Measurements from ENCODE around the gene UBE3A.
"Not testable (repeated sequence)": the region's sequence is repeated elsewhere in the genome, so short reads cannot be mapped to it uniquely, and the experiment has no call there.

Gene UBE3A

DNA sequence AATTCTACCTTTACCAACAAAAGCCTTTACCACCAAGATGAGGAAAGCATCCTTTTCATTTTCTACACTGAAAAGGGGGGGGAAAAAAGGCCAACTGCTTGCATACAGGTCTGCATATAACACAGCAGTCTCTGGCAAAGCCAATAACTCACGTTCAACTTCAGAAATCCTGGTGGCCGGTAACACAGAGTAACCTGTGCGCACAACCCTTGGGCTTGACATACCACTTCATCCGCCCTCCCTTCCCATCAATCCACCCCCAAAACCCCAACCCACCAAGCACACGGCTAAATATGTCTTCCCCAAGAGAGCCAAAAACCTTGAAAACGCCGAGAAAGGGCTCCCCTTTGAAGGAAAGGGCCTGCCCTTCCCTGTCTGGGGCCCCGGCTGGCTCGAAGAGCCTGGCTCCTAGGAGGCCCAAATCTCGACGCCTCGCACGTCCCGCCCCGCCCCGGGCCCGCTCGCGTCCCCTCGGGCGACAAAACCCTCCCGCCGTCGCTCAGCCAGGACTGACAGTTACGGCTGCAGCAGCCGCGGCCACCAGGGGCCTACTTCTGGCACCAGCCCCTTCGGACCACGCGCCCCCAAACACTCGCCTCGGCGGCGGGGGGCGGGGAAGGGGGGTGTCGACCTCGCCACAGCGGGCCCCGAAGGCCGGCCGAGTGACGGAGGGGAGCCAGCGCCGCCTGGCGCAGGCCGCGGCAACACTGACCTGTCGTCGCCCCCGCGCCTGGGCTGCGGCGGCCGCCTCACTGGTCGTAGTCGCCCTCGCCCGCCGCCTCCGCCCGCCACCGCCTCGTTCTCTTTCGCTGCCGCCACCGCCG, 835 bp downstream of the UBE3A start:
- DNase-seq: no peak

DNA sequence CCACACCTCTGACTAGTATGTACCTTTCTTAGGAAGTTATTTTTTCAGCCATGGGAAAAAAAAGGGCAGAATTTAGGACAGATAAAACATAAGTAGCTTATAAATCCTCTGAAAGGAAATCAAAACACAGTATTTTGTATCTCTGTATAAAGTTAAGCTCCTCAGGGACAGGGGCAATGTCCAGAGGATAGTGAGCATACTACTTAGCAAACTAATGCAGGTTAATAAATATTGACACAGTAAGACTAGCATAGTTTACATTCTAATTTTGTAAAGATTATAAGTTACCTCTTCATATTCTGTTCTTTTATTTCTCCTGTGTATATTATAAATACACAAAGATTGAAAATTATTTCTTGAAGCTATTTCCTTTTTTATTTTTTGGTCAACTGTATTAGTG, 2.1 kb downstream of the UBE3A start:
- DNase-seq: no peak

GRCh38 chr15:25435474-25436243, 3.2 kb downstream of the UBE3A start:
- no peak for DNase-seq

- DNase-seq: no peak
Observed at GRCh38 chr15:25433118-25433865, 5.5 kb downstream of the UBE3A start.

GRCh38 chr15:25431836-25432561, 6.8 kb downstream of the UBE3A start:
- DNase-seq: no peak

DNA sequence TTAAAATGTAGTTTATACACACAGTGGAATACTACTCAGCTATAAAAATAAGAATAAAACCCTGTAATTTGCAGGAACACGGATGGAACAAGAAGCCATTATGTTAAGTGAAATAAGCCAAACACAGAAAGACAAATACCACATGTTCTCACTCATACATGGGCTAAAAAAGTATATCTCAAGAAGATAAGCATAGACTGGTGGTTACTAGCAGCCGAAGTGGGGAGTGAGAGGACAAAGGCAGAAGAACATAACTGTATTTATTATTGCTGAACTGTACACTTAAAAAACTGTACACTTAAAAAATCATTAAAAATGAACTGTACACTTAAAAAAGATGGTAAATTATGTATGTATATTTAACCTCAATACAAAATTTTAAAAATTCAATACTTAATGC, 11.0 kb downstream of the UBE3A start:
- no peak for DNase-seq

DNA sequence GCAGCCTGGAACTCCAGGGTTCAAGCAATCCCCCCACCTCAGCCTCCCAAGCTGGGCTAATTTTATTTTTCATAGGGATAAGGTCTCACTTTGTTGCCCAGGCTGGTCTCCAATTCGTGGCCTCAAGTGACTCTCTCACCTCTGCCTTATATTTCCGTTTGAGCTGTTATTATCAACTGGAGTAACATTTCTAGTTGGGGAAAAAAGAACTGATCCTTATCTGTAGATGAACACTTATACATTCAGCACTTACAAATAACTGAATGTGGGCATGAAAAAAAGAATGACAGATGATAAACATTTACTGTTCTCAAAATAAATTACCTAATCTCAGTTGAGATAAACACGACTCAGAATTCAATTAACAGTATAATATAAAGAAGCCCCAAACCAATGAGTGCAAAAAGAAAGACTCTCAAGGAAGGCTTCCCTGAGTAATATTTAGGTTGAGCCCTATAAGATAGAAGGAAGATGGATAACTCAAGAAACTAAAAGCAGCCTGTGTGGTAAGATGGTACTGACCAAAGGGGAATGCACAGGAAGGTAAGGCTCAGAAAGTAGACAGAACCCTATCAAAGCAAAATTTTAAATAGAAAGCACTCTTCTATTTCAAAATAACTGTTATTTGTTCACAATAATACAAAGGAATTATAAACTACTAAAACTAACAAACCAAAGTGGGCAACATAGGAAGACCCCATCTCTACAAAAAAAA, 11.8 kb downstream of the UBE3A start:
- DNase-seq: no peak

DNA sequence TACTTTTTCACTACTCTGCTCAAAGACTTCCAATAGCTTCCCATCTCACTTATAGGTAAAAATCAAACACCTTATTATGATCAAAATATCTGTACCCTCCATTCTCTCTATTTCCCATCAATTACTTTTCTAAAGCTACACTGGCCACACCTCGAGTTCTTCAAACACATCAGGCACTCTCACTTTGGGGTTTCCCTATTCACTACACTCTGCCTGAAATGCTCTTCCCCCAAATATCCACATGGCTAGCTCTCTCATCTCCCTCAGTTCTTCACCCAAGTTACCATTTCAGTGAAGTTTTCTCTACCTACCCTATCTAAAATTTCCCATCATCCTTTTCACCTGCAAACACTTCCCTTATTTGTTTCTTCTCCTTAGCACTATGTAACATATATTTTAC, 14.8 kb downstream of the UBE3A start:
- no peak for DNase-seq

- DNase-seq: no peak
Observed at GRCh38 chr15:25422021-25422420, 16.8 kb downstream of the UBE3A start.

DNA sequence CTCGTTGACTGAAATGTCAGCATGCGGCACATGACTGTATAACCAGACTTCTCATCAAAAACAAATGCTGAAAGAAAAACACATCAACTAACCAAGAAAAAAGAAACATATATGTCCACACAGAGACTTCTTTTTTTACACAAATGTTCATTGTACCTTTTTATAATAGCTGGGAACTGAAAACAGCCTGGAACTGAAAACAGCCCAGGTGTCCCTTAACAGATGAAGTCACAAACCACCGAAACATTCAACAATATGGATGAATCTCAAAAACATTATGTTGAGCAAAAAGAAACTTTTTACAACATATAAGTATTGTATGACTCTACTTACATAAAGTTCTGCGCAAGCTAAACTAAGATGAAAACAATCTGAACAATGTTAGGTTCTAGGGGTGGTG, 20.6 kb downstream of the UBE3A start:
- no peak for DNase-seq

- DNase-seq: no peak
Observed at GRCh38 chr15:25417604-25418003, 21.2 kb downstream of the UBE3A start.

DNA sequence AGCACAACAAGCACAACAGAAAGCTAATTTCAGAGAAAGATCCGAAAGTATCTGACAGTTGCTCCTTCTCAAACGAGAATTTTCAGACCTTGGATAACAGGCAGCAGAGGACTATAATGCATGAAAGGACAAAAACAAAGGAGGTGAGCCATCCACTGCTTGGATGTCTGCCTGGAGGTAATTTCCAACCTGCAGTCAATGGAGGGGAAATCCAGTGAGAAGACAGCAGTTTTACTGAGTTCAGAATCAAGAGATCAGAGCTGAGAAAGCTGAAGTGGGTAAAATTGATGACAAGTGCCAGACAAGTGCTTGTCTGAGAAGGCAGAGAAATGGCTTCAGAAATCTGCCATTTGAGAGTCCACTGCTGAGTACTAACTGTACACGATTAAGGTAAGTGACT, 22.1 kb downstream of the UBE3A start:
- DNase-seq: no peak

- no peak for DNase-seq
Observed at GRCh38 chr15:25415707-25416106, 23.1 kb downstream of the UBE3A start.

DNA sequence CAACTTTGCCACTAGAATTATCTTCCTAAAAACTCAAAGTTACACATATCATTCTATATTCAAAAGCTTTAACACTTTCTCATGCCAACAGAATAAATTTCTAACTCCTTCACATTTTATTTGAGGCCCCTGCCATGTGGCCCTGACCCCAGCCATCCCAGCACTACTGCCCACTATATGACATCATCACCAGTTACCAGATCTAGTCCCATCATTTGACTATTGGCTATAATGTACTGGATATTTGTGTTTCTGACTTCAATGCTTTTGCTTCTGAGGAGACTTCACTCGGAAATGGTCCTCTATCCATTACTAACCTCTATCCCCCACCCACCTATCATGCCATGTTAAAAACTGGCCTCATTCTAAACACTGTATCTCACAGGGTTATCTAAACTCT, 23.6 kb downstream of the UBE3A start:
- no peak for DNase-seq

- no peak for DNase-seq
Observed at GRCh38 chr15:25410649-25411048, 28.2 kb downstream of the UBE3A start.

GRCh38 chr15:25409731-25410130, 29.1 kb downstream of the UBE3A start:
- DNase-seq: not testable (repeated sequence)

DNA sequence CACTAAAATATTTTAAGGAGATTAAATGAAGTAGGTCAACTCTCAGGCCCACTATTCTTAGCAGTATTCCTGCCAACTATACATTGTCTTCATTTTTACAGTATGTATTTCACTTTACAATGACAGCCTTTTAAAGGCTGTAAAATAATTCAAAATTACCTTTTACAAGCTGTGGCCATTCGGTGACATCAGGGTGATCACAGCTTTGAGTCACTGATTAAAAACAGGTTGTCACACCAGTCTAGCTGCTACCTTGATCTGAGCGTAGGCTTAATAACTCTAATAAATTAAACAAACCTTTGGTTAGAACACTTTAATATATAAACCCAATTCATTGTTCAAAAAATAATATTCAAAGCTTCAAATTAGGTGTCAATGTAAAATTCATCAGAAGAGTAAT, 29.9 kb downstream of the UBE3A start:
- no peak for DNase-seq

DNA sequence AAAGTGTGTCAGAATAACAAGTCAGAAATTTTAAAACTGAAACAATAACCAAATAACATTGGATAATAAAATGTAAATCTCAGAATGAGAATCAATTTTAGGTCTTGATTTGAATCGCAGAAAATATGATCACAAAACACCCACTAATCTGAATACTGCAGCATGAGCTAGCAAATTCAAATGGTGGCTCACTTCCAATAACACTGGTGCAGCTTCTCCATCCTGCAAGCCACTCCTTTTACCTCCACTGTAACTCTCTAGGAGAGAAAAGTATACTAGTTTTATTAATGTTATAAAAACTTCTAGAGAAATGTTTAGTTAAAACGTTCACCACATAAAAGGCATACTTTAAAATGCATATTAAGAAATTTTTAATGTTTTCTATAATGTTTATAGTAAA, 30.4 kb downstream of the UBE3A start:
- DNase-seq: no peak

DNA sequence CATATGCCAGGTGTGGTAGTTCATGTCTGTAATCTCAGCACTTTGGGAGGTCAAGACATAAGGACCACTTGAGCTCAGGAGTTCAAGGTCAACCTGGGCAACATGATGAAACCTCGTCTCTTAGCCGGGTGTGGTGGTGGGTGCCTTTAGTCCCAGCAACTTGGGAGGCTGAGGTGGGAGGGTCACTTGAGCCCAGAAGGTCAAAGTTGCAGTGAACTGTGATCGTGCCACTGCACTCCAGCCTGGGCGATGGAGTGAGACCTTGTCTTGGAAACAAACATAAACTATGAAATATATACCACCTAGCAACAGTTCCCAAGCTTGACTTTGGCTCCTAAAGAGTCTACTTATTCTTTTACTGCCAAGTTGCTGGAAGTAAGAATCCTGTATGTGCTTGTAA, 30.9 kb downstream of the UBE3A start:
- DNase-seq: no peak

DNA sequence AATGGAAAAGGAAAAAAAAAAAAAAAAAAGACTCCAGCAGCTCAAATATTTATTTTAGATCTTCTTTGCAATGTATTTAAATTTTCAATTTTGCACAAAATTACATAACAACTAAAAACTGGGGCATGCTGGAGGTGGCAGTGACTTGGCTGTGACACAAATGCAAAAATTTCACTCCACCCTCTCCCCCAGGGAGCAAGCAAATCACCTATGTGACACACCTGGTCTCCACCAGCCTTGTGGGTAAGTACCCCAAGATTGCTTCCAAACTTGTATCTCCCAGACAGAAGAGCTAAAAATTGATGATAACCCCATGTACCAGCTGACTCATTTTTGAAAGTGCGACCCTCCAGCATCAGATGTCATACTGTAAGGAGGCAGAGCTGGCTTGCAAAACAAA, 32.0 kb downstream of the UBE3A start:
- DNase-seq: no peak

DNA sequence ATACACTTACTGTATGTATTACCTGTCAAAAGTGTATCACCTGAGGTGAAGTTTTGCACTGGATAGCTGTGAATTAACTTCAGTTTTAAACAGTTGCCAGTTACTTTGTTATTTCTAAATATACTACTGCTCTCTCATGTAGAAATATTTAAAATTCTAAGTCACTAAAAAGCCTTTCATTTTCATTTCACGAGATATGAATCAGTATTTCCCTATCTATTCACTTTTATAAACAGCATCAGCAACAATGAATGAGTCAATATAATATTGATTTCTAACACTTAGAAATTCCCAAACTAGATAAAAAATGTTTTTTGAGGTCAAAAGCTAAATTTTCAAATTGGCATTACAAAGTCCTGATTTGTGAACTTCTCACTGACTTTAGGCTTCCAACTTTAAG, 32.6 kb downstream of the UBE3A start:
- no peak for DNase-seq

- DNase-seq: no peak
Observed at GRCh38 chr15:25403771-25404170, 35.1 kb downstream of the UBE3A start.
